Gastrocnemius medialis (tissue), 4 donors: ENCODE data around the gene OSBPL2. TPM values are rescaled to one million over a fixed set of nuclear protein-coding genes. Genes with fewer than 3 reads are reported as not detected.

ENCODE experiments used
- ATAC-seq, 2 donors: fragments of 150-250 bp; one replicate each; pipeline ENCODE4 v1.9.1; 2016
- DNase-seq, 2 donors: peaks; one replicate each; pipeline ENCODE4 v3.0.0-alpha.2; 2019
- H3K27ac ChIP-seq, 4 donors: fragments of 200-600 bp; sonication (generic); 1 replicate in 1 of 4; 2 replicates in 3 of 4; pipeline ENCODE4 v1.5.1; 2016 to 2018; ENCODE audit warnings: mild to moderate bottlenecking in 2 of 4, moderate library complexity in 1 of 4
- H3K27me3 ChIP-seq, 3 donors: fragments of 200-600 bp; sonication (generic) in 2 of 3; 1 replicate in 1 of 3; 2 replicates in 2 of 3; pipeline versions ENCODE4 v1.5.1 to v1.6.0; 2016 to 2019; ENCODE audit warnings: mild to moderate bottlenecking in 1 of 3, moderate library complexity in 1 of 3
- H3K36me3 ChIP-seq, 2 donors: fragments of 200-600 bp; sonication (generic) in 1 of 2; one replicate each; pipeline ENCODE4 v1.5.1; 2017 to 2018
- H3K4me1 ChIP-seq, 2 donors: fragments of 200-600 bp; sonication (generic) in 1 of 2; one replicate each; pipeline ENCODE4 v1.5.1; 2016 to 2017; ENCODE audit warnings: mild to moderate bottlenecking in 2 of 2
- H3K4me3 ChIP-seq, 4 donors: fragments of 200-600 bp; sonication (generic) in 3 of 4; 1 replicate in 1 of 4; 2 replicates in 3 of 4; pipeline ENCODE4 v1.5.1; 2016 to 2019; ENCODE audit warnings: mild to moderate bottlenecking in 2 of 4
- H3K9me3 ChIP-seq, 3 donors: fragments of 200-600 bp; sonication (generic) in 2 of 3; 1 replicate in 1 of 3; 2 replicates in 2 of 3; pipeline ENCODE4 v1.5.1; 2016 to 2019
- POLR2A ChIP-seq, 2 donors: fragments of 450-650 bp; IDR thresholded peaks; one replicate each; pipeline ENCODE4 v1.6.1; 2017; ENCODE audit warnings: antibody characterized with exemption in 2 of 2, mild to moderate bottlenecking in 2 of 2, moderate library complexity in 2 of 2
- in situ Hi-C, 4 donors: fragments of 200-750 bp; cut with MboI; loops; one replicate each; pipeline versions ENCODE4 v1.15.0 to v1.8.0; 2017; ENCODE audit warnings: low sequenced_read_pairs in 4 of 4
- intact Hi-C: fragments of 100-400 bp; cut with DNase I; formaldehyde crosslinking; loops from one replicate; pipeline ENCODE4 v1.15.1; 2023; ENCODE audit warnings: low total_unique reads
- total RNA-seq, 4 donors: library from RNA; depleted of rRNA; stranded (reverse); fragments of >200 nt; gene quantifications; one replicate each; pipeline versions ENCODE4 v1.1.0 to v1.2.3, GENCODE V29; 2016
- TF ChIP-seq, protein P1 (sequence below), 5 experiments: fragments of 450-650 bp in 3 of 5; fragments of 200-600 bp in 2 of 5; sonication (generic) in 2 of 5; IDR thresholded peaks in 4 of 5; conservative IDR thresholded peaks in 1 of 5; 1 replicate in 4 of 5; 2 replicates in 1 of 5; pipeline ENCODE4 v1.5.1; 2016 to 2019; ENCODE audit warnings: antibody characterized with exemption in 5 of 5, mild to moderate bottlenecking in 3 of 5, moderate library complexity in 3 of 5

OSBPL2 gene
- total RNA-seq, 4 donors from 2014 or later = 15.8 to 26.4 (median 19.6) TPM

- H3K36me3 ChIP-seq = peaks cover 0 to 47% of the 10 kb centered on the region in 2 donors
- H3K4me1 ChIP-seq = peaks cover 18 to 32% of the 10 kb centered on the region in 2 donors
- in situ Hi-C loops (loop anchor here in 1 of 4 donors (25.0 kb wide), 1 partner anchor 110 kb away; the partner anchor contains the start of gene RPS21), intact Hi-C loops (no loop called here)
- ATAC-seq (peak in 1 of 2 donors; percentile 22), DNase-seq (peak in 1 of 2 donors; percentile 69)
- H3K9me3 ChIP-seq = no peaks in the 10 kb centered on the region
- H3K27me3 ChIP-seq = no peaks in the 10 kb centered on the region
- TF ChIP-seq POLR2A (IDR thresholded peaks at IDR 0.05) = no peak
- TF ChIP-seq, protein P1, sequence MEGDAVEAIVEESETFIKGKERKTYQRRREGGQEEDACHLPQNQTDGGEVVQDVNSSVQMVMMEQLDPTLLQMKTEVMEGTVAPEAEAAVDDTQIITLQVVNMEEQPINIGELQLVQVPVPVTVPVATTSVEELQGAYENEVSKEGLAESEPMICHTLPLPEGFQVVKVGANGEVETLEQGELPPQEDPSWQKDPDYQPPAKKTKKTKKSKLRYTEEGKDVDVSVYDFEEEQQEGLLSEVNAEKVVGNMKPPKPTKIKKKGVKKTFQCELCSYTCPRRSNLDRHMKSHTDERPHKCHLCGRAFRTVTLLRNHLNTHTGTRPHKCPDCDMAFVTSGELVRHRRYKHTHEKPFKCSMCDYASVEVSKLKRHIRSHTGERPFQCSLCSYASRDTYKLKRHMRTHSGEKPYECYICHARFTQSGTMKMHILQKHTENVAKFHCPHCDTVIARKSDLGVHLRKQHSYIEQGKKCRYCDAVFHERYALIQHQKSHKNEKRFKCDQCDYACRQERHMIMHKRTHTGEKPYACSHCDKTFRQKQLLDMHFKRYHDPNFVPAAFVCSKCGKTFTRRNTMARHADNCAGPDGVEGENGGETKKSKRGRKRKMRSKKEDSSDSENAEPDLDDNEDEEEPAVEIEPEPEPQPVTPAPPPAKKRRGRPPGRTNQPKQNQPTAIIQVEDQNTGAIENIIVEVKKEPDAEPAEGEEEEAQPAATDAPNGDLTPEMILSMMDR (IDR thresholded peaks at IDR 0.05 in 4 of 5, conservative IDR thresholded peaks at IDR 0.05 in 1 of 5) = no peak
- H3K4me3 ChIP-seq = no peak overlapping the region
- H3K27ac ChIP-seq = peak overlapping the region; percentile 77 to 95 (median 90)
Observed at GRCh38 chr20:62277253-62277652, 38.9 kb downstream of the OSBPL2 start.

DNA sequence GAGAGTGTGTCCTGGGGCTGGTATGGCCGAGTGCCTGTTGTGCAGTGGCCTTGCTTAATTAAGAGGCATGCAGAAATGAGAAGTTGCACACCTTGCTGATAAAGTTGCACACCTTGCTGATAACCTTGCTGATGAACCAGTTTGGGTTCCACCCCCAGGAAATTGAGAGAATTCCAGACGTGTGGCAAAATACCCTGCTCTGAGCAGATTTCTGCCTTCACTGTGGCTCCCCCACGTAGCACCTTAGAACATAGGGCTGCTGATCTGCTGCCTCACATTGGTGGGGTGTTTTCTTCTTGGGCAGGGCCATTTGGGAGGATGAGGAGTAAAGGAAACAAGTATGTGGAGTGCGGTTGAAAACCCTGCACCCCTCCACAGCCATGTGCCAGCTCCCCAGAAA is 42.0 kb downstream of the OSBPL2 start:
- H3K4me3 ChIP-seq = no peak overlapping the region
- no peaks in the 10 kb centered on the region for H3K27me3 ChIP-seq
- no peak for ATAC-seq
- DNase-seq = no peak
- no peak overlapping the region for H3K27ac ChIP-seq
- intact Hi-C loops (no loop called here), in situ Hi-C loops (loop anchor here in 1 of 4 donors (25.0 kb wide), 1 partner anchor 107 kb away; the partner anchor contains the start of gene RPS21)
- peaks cover 32 to 58% of the 10 kb centered on the region in 2 donors for H3K4me1 ChIP-seq
- no peaks in the 10 kb centered on the region for H3K9me3 ChIP-seq
- no peak for TF ChIP-seq POLR2A (IDR thresholded peaks at IDR 0.05)
- TF ChIP-seq, protein P1 (IDR thresholded peaks at IDR 0.05 in 4 of 5, conservative IDR thresholded peaks at IDR 0.05 in 1 of 5) = no peak
- H3K36me3 ChIP-seq = peaks cover 0 to 44% of the 10 kb centered on the region in 2 donors

DNA sequence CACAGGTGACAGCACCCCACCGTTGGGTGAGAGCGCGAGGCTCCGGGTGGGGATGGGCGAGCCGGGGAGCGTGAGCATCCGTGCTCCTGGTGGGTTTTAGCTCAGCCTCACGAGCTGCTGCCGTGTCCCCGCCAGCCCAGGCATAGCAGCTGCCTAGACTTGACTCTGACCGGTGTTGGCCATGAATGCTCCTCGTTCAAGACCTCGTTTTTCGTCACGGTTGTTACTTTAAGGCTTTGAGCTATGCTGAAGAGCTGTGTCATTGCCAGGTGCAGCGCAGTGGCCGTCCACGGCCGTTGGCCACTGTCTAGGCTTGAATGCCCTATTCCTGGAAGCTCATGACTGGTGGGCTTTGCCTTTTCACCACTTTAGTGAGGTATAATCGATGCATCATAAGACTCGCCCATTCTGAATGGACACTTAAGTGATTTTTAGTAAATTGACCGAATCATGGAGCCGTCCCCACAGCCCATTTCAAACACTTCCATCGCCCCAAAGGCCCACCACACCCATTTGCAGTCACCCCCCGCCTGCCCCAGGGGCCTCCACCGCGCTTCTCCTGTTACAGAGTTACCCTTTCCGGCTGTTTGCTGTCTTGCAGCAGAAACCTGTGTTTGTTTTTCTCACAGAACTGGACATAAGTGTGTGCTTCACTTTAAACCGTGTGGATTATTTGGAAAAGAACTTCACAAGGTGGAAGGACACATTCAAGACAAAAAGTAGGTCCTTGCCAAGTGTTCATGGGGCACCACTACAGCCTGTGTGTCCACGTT is 43.0 kb downstream of the OSBPL2 start:
- ATAC-seq (no peak), DNase-seq (no peak)
- Histone ChIP-seq H3K4me3 (no peak overlapping the region), H3K27ac (peak overlapping the region; percentile 88 to 90 (median 89)), H3K4me1 (peaks cover 26 to 50% of the 10 kb centered on the region in 2 donors), H3K9me3 (no peaks in the 10 kb centered on the region), H3K27me3 (no peaks in the 10 kb centered on the region), H3K36me3 (peaks cover 0 to 54% of the 10 kb centered on the region in 2 donors)
- intact Hi-C loops (no loop called here), in situ Hi-C loops (loop anchor here in 1 of 4 donors (25.0 kb wide), 1 partner anchor 106 kb away; the partner anchor contains the start of gene RPS21)
- no peak for TF ChIP-seq POLR2A (IDR thresholded peaks at IDR 0.05)
- TF ChIP-seq, protein P1 (IDR thresholded peaks at IDR 0.05 in 4 of 5, conservative IDR thresholded peaks at IDR 0.05 in 1 of 5) = no peak

DNA sequence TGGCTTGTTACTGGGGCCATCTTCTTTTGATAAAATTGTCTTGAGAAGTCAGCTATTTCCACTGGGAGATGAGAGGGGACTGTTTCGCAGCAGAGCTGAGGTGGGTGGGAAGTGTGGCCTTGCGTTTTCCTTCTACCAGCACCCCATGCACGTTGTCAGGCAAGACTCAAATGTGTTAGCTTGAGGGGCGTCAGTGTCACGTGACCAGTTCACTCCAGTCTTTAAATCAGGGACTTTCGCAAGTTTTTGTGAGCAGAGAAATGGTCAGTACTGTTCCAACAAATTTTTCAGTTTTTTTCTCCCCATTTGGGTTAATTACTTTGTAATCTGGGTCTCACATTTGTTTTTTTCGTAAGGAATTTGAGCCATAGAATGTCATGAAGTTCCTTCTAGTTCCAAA is 43.8 kb downstream of the OSBPL2 start:
- Histone ChIP-seq H3K27ac (peak overlapping the region; percentile 88 to 90 (median 89)), H3K9me3 (no peaks in the 10 kb centered on the region), H3K36me3 (peaks cover 0 to 62% of the 10 kb centered on the region in 2 donors), H3K27me3 (no peaks in the 10 kb centered on the region), H3K4me3 (no peak overlapping the region), H3K4me1 (peaks cover 18 to 44% of the 10 kb centered on the region in 2 donors)
- in situ Hi-C loops (loop anchor here in 1 of 4 donors (25.0 kb wide), 1 partner anchor 105 kb away; the partner anchor contains the start of gene RPS21), intact Hi-C loops (loop anchor here (2.0 kb wide), 1 partner anchor 21 kb away; the partner anchor contains the start of gene ADRM1)
- TF ChIP-seq, protein P1 (IDR thresholded peaks at IDR 0.05 in 4 of 5, conservative IDR thresholded peaks at IDR 0.05 in 1 of 5) = no peak
- TF ChIP-seq POLR2A (IDR thresholded peaks at IDR 0.05) = no peak
- no peak for DNase-seq
- ATAC-seq = no peak
